ENCODE measurements around the gene ZMYND8. TPM values are rescaled to one million over a fixed set of nuclear protein-coding genes. Genes with fewer than 3 reads are reported as not detected.

ZMYND8 gene
- total and polyA plus RNA-seq, 4 donors: 14.2 to 46.4 (median 30.1) TPM

- H3K9ac ChIP-seq (ENCODE audit: insufficient read depth in 1 of 2, low read length in 2 of 2): peak overlapping the region; percentile 72 to 80
- peak overlapping the region; percentile 99 to 100 for H3K27ac ChIP-seq (ENCODE audit: low read depth in 1 of 2, low read length in 1 of 2)
- ATAC-seq (ENCODE audit: insufficient read depth, low FRiP score): no peak
- no peak overlapping the region for H3K4me3 ChIP-seq
- no peaks in the 10 kb centered on the region for H3K36me3 ChIP-seq (ENCODE audit: control insufficient read depth in 4 of 4, insufficient read depth in 4 of 4, low read length in 4 of 4)
- TF ChIP-seq CTCF (IDR thresholded peaks at IDR 0.05; ENCODE audit: control extremely low read depth, extremely low read depth): no peak
- peaks cover 23 to 58% (median 43%) of the 10 kb centered on the region in 5 donors for H3K4me1 ChIP-seq (ENCODE audit: control insufficient read depth in 5 of 5, insufficient read depth in 5 of 5, low read length in 5 of 5)
- WGBS, 2 donors: 31 to 37% methylated on average over 17 of the region's 17 CpGs
- peak; percentile 88 to 94 (median 93) for DNase-seq
- H3K9me3 ChIP-seq (ENCODE audit: control insufficient read depth in 4 of 4, insufficient read depth in 3 of 4, low read length in 3 of 4): no peaks in the 10 kb centered on the region
- H3K27me3 ChIP-seq (ENCODE audit: control insufficient read depth in 3 of 3, insufficient read depth in 3 of 3, low read length in 2 of 3): no peaks in the 10 kb centered on the region
Measured at GRCh38 chr20:47319517-47320252, 36.8 kb downstream of the ZMYND8 start.

- H3K27me3 ChIP-seq (ENCODE audit: control insufficient read depth in 3 of 3, insufficient read depth in 3 of 3, low read length in 2 of 3): no peaks in the 10 kb centered on the region
Measured at GRCh38 chr20:47318586-47319516, 37.6 kb downstream of the ZMYND8 start.

GRCh38 chr20:47318027-47318585 is 38.4 kb downstream of the ZMYND8 start:
- Histone ChIP-seq H3K27ac (ENCODE audit: low read depth in 1 of 2, low read length in 1 of 2) (peak overlapping the region; percentile 99 to 100), H3K4me3 (no peak overlapping the region), H3K36me3 (ENCODE audit: control insufficient read depth in 4 of 4, insufficient read depth in 4 of 4, low read length in 4 of 4) (no peaks in the 10 kb centered on the region), H3K9ac (ENCODE audit: insufficient read depth in 1 of 2, low read length in 2 of 2) (peak overlapping the region in 1 of 2 donors; percentile 72), H3K27me3 (ENCODE audit: control insufficient read depth in 3 of 3, insufficient read depth in 3 of 3, low read length in 2 of 3) (no peaks in the 10 kb centered on the region), H3K4me1 (ENCODE audit: control insufficient read depth in 5 of 5, insufficient read depth in 5 of 5, low read length in 5 of 5) (peaks cover 23 to 59% (median 43%) of the 10 kb centered on the region in 5 donors), H3K9me3 (ENCODE audit: control insufficient read depth in 4 of 4, insufficient read depth in 3 of 4, low read length in 3 of 4) (no peaks in the 10 kb centered on the region)
- TF ChIP-seq CTCF (IDR thresholded peaks at IDR 0.05; ENCODE audit: control extremely low read depth, extremely low read depth): no peak
- WGBS, 2 donors: 24 to 28% methylated on average over 7 of the region's 7 CpGs
- DNase-seq (peak in 2 of 3 donors; percentile 82 to 84), ATAC-seq (ENCODE audit: insufficient read depth, low FRiP score) (peak; percentile 12)

More at GRCh38 chr20:47318586-47319516, 37.6 kb downstream of the ZMYND8 start:
- Histone ChIP-seq H3K4me1 (ENCODE audit: control insufficient read depth in 5 of 5, insufficient read depth in 5 of 5, low read length in 5 of 5) (peaks cover 23 to 59% (median 43%) of the 10 kb centered on the region in 5 donors), H3K27ac (ENCODE audit: low read depth in 1 of 2, low read length in 1 of 2) (peak overlapping the region; percentile 99 to 100), H3K4me3 (no peak overlapping the region), H3K9me3 (ENCODE audit: control insufficient read depth in 4 of 4, insufficient read depth in 3 of 4, low read length in 3 of 4) (no peaks in the 10 kb centered on the region), H3K36me3 (ENCODE audit: control insufficient read depth in 4 of 4, insufficient read depth in 4 of 4, low read length in 4 of 4) (no peaks in the 10 kb centered on the region), H3K9ac (ENCODE audit: insufficient read depth in 1 of 2, low read length in 2 of 2) (peak overlapping the region; percentile 72 to 74)
- ATAC-seq (ENCODE audit: insufficient read depth, low FRiP score) (peak; percentile 59), DNase-seq (peak; percentile 73 to 85 (median 85))
- no peak for TF ChIP-seq CTCF (IDR thresholded peaks at IDR 0.05; ENCODE audit: control extremely low read depth, extremely low read depth)
- 9 to 13% methylated on average over 28 of the region's 28 CpGs for WGBS, 2 donors
